HUES6 (cell line): ENCODE data around the gene TNIP1.

Experiments
- H3K27ac ChIP-seq: 2 replicates; pipeline ENCODE4 v1.7.0; 2013; ENCODE audit warnings: low read depth, mild to moderate bottlenecking, low read length, inconsistent platforms
- H3K27me3 ChIP-seq: 2 replicates; pipeline ENCODE4 v1.6.1; 2013; ENCODE audit warnings: low read length; ENCODE audit not compliant: control insufficient read depth, insufficient read depth
- H3K36me3 ChIP-seq: 2 replicates; pipeline ENCODE4 v1.6.1; 2013; ENCODE audit warnings: low read length; ENCODE audit not compliant: control insufficient read depth, insufficient read depth
- H3K4me1 ChIP-seq: 2 replicates; pipeline ENCODE4 v1.6.1; 2013; ENCODE audit warnings: low read length; ENCODE audit not compliant: control insufficient read depth, insufficient read depth
- H3K4me3 ChIP-seq: 2 replicates; pipeline ENCODE4 v1.5.1; 2013; ENCODE audit warnings: low read depth, low read length
- H3K9ac ChIP-seq: one replicate; pipeline ENCODE4 v1.6.1; 2013; ENCODE audit warnings: mild to moderate bottlenecking, low read length
- H3K9me3 ChIP-seq: 2 replicates; pipeline ENCODE4 v1.6.1; 2013; ENCODE audit warnings: low read depth, low read length; ENCODE audit not compliant: control insufficient read depth, insufficient read depth

TNIP1 gene

DNA sequence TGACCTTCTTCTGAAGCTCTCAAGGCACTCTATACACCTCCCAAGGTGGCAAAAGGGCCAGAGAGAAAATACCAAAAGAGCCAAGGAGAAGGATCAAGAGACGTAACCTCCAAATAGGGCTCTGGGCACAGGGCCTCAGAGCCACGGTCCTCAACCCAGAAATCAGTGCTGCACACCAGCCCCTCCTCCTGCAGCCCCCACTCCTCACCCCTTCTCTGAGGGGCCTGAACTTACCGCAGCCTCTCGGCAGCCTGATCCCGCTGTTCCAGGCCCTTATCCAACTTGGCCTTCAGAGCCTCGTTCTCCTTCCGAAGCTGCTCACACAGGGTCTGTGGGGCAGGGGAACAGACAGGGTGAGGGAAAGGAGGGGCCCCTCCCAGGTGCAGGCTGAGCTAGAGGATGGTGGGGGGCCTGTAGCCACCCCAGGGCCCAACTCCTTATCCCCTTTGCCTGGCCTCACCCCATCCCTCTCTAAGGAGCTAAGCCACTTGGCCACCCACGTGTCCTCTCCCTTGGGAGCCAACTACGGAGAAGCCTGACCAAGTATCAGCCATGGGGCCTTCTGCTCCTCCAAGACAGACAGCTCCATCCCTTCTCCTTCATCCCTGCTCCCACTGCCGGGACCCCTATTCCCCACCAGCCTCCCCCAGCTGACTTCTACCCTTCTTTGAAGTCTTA, 28.8 kb downstream of the TNIP1 start:
- no peaks in the 10 kb centered on the region for H3K9me3 ChIP-seq
- no peak overlapping the region for H3K9ac ChIP-seq
- H3K27ac ChIP-seq = no peak overlapping the region
- peaks cover 43% of the 10 kb centered on the region for H3K36me3 ChIP-seq
- H3K4me3 ChIP-seq = no peak overlapping the region
- no peaks in the 10 kb centered on the region for H3K4me1 ChIP-seq
- no peaks in the 10 kb centered on the region for H3K27me3 ChIP-seq

DNA sequence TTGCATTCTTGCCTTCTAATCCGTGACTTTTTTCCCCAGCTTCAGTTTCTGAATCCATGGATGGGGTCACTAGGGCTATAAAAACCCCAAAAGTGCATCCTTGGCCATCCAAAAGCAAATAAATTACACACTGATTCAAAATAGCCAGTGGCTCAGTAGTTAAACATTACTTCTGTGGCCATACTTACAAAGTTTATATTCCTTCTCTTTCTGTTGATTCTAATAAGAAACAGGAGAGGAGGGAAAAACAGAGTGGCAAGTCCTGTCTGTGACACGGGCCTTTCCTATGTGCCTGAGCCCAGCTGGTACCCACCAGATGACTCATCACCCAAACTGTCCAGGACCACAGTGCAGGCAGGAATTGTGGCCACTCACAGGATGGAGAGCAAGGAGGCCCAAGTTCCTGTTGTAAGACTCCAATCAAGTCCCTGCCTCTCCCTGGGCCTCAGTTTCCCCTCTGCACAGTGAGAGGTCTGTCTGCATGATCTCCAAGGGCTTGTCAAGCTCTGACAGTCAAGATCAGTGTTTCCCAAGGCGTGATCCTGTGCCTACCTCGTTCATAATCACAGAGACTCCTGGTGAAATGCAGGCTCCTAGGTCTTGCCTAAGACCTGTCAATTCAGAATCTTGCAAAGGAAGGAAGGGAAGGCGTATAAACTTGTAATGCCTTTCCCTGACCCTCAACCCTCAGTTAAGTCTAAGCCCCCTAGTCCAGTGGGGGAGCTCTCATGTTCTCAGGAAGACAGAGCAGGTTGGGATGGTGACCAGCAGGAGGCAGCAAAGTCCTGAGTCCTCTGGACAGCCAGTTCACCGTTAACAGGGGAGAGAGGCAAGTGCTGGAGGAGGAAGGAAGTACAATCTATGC, 29.5 kb downstream of the TNIP1 start:
- H3K27me3 ChIP-seq = no peaks in the 10 kb centered on the region
- peaks cover 39% of the 10 kb centered on the region for H3K36me3 ChIP-seq
- no peak overlapping the region for H3K9ac ChIP-seq
- H3K27ac ChIP-seq = no peak overlapping the region
- no peak overlapping the region for H3K4me3 ChIP-seq
- H3K4me1 ChIP-seq = no peaks in the 10 kb centered on the region
- no peaks in the 10 kb centered on the region for H3K9me3 ChIP-seq

DNA sequence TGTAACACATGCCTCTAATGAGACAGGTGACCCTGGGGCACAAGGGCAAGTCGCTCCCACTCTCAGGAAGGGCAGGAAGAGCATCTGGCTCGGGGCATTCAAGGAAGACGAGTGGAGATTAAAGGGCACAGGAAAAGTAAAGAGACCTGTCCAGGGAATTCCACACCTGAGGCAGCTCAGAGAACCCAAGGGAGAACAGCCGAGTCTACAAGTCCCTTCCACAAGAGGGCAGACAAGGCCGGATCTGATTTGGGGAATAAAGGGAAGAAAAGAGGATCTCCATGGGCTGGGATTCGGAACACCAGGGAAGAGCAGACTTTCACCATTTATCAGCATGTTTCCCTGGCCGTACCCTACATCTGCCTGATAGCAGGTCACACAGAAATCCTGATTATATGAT, 32.3 kb downstream of the TNIP1 start:
- Histone ChIP-seq H3K9me3 (no peaks in the 10 kb centered on the region), H3K27me3 (no peaks in the 10 kb centered on the region), H3K27ac (no peak overlapping the region), H3K9ac (no peak overlapping the region), H3K4me1 (no peaks in the 10 kb centered on the region), H3K36me3 (peaks cover 31% of the 10 kb centered on the region), H3K4me3 (no peak overlapping the region)

DNA sequence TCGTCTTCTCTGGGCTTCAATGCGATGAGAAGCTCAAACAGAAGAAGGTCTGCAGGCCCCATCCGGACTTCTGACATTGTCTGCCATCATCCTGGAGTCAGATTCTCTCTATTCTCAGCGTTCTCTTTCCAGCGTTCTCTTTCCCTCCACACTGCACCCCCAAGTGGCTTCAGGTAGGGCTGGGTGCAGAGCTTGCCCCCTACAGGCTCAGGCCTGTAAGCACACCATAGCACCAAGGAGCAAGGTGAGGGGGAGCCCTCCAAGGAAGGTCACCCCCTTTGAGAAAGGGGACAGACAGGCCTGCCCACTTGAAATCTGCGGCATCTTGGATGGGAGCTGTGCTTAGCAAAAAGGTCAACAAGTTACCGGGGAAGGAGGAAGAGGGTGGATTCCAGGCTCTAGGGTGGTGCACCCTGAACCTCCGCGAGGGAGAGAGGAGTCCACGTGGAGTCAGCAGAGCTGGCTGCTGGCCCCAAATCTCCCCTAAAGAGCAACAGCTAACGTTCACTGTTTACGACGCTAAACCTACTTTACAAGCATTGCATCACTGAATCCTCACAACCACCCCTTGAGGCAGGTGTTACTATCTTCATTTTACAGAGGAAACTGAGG, 32.9 kb downstream of the TNIP1 start:
- Histone ChIP-seq H3K9ac (no peak overlapping the region), H3K27me3 (no peaks in the 10 kb centered on the region), H3K27ac (no peak overlapping the region), H3K36me3 (peaks cover 31% of the 10 kb centered on the region), H3K4me1 (no peaks in the 10 kb centered on the region), H3K4me3 (no peak overlapping the region), H3K9me3 (no peaks in the 10 kb centered on the region)

DNA sequence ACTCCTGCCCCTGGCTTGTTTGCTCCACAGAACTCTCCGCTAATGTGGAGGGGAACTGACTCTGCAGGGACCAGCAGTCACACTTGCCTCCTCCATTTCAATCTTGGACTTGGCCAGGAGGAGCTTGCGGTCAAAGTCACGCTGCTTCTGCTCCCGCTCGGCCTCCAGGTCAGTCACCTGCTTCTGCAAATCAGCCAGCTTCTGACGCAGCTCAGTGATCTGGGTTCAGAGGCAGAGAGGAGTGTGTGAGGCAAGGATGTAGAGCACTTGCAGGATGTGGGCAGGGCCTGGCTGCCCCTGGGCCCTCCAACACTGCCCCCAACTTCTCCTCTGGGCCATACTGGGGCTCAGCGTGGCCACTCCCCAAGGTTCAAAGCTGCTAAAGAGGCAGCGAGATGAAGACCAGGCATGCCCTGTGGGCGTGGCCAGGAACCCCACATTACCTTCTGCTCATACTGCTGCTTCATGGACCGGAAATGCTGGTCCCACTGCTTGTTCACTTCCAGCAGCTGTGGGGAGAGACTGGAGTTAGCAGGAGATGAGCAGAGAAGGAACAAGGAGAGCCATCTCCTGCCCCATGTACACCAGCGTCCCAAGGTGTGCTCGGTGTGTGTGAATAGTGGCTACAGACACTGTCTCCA, 38.3 kb downstream of the TNIP1 start:
- Histone ChIP-seq H3K27ac (no peak overlapping the region), H3K4me1 (no peaks in the 10 kb centered on the region), H3K27me3 (no peaks in the 10 kb centered on the region), H3K9ac (peak overlapping the region; percentile 4), H3K9me3 (no peaks in the 10 kb centered on the region), H3K4me3 (no peak overlapping the region), H3K36me3 (peaks cover 54% of the 10 kb centered on the region)

DNA sequence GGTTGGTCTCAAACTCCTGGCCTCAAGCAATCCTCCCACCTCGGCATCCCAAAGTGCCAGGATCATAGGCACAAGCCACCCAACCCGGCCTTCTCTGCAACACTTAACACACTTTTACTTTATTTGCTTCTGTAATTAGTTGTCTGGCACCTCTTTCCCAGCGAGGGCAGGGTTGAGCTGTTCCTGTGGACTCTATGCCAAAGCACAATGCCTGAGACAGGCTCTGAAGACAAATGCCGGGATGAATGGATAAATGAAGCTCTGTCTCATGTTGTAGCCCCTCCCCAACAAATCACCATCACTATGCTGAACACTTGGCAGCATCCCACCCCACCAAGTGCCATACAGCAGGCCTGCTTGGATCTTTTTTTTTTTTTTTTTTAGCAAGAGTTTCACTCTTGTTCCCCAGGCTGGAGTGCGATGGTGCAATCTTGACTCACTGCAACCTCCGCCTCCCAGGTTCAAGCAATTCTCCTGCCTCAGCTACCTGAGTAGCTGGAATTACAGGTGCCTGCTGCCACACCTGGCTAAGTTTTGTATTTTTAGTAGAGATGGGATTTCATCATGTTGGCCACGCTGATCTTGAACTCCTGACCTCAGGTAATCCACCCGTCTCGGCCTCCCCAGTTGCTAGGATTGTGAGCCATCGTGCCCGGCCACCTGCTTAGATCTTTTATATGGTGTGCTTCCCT, 39.1 kb downstream of the TNIP1 start:
- Histone ChIP-seq H3K9me3 (no peaks in the 10 kb centered on the region), H3K27me3 (no peaks in the 10 kb centered on the region), H3K27ac (no peak overlapping the region), H3K4me1 (no peaks in the 10 kb centered on the region), H3K4me3 (no peak overlapping the region), H3K9ac (no peak overlapping the region), H3K36me3 (peaks cover 54% of the 10 kb centered on the region)

DNA sequence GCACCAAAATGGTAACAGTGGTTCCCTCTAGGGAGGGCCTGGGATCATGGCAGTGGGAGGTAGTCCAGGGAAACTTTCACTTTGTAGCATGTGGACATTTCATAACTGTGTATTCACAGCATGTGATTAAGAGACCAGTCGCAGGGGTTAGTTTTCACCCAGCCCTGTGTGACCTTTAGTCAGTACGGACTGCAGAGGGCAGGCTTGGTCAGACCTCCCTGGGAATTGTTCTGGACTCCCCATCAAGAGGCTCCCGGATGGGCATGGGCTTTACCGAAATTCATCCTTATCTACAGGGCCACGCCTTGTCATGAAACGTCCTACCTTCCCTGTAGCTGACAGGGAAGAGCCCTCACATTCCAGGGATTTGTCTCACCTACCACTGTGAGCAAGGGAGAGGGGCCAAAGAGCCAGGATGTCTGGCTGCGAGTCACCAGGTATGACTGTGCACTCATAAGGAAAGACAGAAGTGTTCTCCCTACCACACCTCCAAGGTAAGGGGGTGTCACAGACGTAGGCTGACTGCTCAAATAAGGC, 40.6 kb downstream of the TNIP1 start:
- no peak overlapping the region for H3K27ac ChIP-seq
- H3K4me1 ChIP-seq = no peaks in the 10 kb centered on the region
- peaks cover 55% of the 10 kb centered on the region for H3K36me3 ChIP-seq
- H3K9me3 ChIP-seq = no peaks in the 10 kb centered on the region
- no peak overlapping the region for H3K9ac ChIP-seq
- no peak overlapping the region for H3K4me3 ChIP-seq
- no peaks in the 10 kb centered on the region for H3K27me3 ChIP-seq

DNA sequence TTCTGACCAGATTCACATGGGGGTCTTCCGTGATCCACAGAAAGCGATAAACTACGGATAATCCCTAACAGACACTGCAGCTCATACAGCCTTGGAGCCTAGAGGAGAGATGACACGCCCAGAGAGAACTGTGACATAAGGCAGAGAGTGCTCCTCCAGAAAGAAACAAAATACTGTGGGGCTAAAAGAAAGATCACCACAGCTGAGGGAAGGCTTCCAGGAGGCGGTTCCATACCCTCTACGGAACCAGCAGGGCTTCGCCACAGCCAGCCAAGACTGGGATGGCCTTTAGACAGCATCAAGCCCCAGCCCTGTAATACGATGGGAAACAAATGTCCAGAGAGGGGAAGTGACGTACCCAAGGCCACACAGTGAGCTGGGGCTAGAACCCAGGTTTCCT, 41.2 kb downstream of the TNIP1 start:
- Histone ChIP-seq H3K4me1 (no peaks in the 10 kb centered on the region), H3K36me3 (peaks cover 60% of the 10 kb centered on the region), H3K9ac (no peak overlapping the region), H3K4me3 (no peak overlapping the region), H3K27me3 (no peaks in the 10 kb centered on the region), H3K27ac (no peak overlapping the region), H3K9me3 (no peaks in the 10 kb centered on the region)

DNA sequence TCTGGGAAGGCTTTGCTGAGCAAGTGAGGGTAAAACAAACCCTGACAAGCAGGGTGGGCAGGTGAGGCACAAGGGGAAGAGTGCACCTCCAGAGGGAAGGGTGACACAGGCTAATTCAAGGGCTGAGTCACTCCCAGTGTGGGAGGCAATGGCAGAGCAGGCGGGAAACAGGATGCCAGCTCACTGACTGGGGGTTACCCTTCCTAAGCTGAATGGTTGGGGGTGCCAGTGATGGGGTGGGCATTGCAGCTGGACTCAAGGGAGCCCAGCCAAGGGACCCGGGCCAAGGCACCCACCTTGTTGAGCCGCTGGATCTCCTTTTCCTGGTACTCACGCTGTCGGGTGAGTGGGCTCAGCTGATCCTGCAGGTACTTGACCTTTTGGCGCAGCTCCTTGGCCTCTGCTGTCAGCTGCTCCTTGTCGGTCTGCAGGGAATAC, 42.0 kb downstream of the TNIP1 start:
- H3K27me3 ChIP-seq = no peaks in the 10 kb centered on the region
- H3K9ac ChIP-seq = no peak overlapping the region
- no peak overlapping the region for H3K4me3 ChIP-seq
- no peak overlapping the region for H3K27ac ChIP-seq
- H3K4me1 ChIP-seq = no peaks in the 10 kb centered on the region
- no peaks in the 10 kb centered on the region for H3K9me3 ChIP-seq
- peaks cover 66% of the 10 kb centered on the region for H3K36me3 ChIP-seq

DNA sequence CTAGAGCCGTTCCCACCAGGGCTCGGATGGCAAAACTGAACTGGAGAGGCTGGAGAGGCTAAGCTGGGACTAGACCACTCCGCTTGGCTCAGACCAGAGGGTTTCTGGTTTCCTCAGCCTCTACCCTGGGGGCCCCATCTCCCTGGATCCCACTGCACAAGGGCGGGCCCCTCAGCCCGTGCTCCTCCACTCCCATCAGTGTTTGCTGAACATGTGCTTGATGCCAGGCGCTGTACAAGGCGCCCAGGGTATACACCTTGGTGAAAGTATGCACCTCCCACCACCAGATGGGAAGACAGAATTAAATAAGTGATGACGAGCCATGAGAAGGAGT, 42.5 kb downstream of the TNIP1 start:
- Histone ChIP-seq H3K4me3 (no peak overlapping the region), H3K4me1 (no peaks in the 10 kb centered on the region), H3K36me3 (peaks cover 70% of the 10 kb centered on the region), H3K9ac (no peak overlapping the region), H3K27me3 (no peaks in the 10 kb centered on the region), H3K9me3 (no peaks in the 10 kb centered on the region), H3K27ac (no peak overlapping the region)
